IMR-90 (cell line): ENCODE measurements around the gene ACP4. TPM values are rescaled to one million over a fixed set of nuclear protein-coding genes. Genes with fewer than 3 reads are reported as not detected.

ENCODE experiments used
- ATAC-seq: fragments of 200-7000 bp; cut with Tn5 transposase; 2 replicates; pipeline ENCODE4 v1.9.1; 2020; ENCODE audit warnings: low read depth, mild to moderate bottlenecking, moderate library complexity
- BruUV-seq: library from RNA; stranded (reverse); fragments of 400-500 nt; replicated peaks from 2 replicates; lab custom pipeline; 2021; lab: Mats Ljungman, UMichigan
- CTCF ChIA-PET: fragments of 300-600 bp; formaldehyde crosslinking; extraction: SDS; loops from one replicate; lab custom pipeline; 2021; ENCODE audit warnings: antibody characterized with exemption; lab: Yijun Ruan, JAX
- POLR2A ChIA-PET: fragments of 300-600 bp; sonication (Branson Sonifier 250); formaldehyde crosslinking; loops from one replicate; lab custom pipeline; 2022; ENCODE audit warnings: antibody characterized with exemption; ENCODE audit not compliant: unreplicated experiment; lab: Charles Lee
- DNase-seq: peaks from one replicate; pipeline ENCODE4 v3.0.0; 2013
- H2AFZ ChIP-seq: replicated peaks from 2 replicates; pipeline ENCODE3; 2013; ENCODE audit warnings: low read length, mild to moderate bottlenecking; ENCODE audit not compliant: poor library complexity
- H2AK5ac ChIP-seq: 2 replicates; pipeline ENCODE4 v1.6.1; 2013; ENCODE audit warnings: low read depth, low read length, inconsistent platforms
- H2AK9ac ChIP-seq: replicated peaks from 2 replicates; pipeline ENCODE3; 2013; ENCODE audit warnings: mild to moderate bottlenecking, low read depth, low read length, moderate library complexity; ENCODE audit not compliant: poor library complexity
- H2BK120ac ChIP-seq: 2 replicates; pipeline ENCODE4 v1.6.1; 2013; ENCODE audit warnings: low read depth, low read length, inconsistent platforms
- H2BK15ac ChIP-seq: 3 replicates; pipeline ENCODE4 v1.6.1; 2013; ENCODE audit warnings: low read depth, low read length, inconsistent platforms
- H2BK20ac ChIP-seq: 2 replicates; pipeline ENCODE4 v1.6.1; 2013; ENCODE audit warnings: low read depth, mild to moderate bottlenecking, inconsistent platforms, low read length, moderate library complexity
- H2BK5ac ChIP-seq: 2 replicates; pipeline ENCODE4 v1.6.1; 2013; ENCODE audit warnings: mild to moderate bottlenecking, low read depth, low read length, inconsistent platforms; ENCODE audit not compliant: poor library complexity, severe bottlenecking
- H3K14ac ChIP-seq: replicated peaks from 2 replicates; pipeline ENCODE4 v1.6.1; 2013; ENCODE audit warnings: low read depth, low read length, inconsistent platforms
- H3K18ac ChIP-seq: 2 replicates; pipeline ENCODE4 v1.6.1; 2013; ENCODE audit warnings: low read depth, low read length, control low read depth
- H3K23ac ChIP-seq: 2 replicates; pipeline ENCODE4 v1.6.1; 2013; ENCODE audit warnings: low read depth, low read length, inconsistent platforms
- H3K27ac ChIP-seq: 2 replicates; pipeline ENCODE4 v1.5.1; 2013; ENCODE audit warnings: mild to moderate bottlenecking, control low read depth, low read length; ENCODE audit not compliant: insufficient read depth
- H3K27me3 ChIP-seq: 2 replicates; pipeline ENCODE4 v1.6.1; 2013; ENCODE audit warnings: low read length; ENCODE audit not compliant: control insufficient read depth, insufficient read depth
- H3K36me3 ChIP-seq: 2 replicates; pipeline ENCODE4 v1.6.1; 2013; ENCODE audit warnings: low read length, mixed read lengths; ENCODE audit not compliant: control insufficient read depth, insufficient read depth
- H3K4ac ChIP-seq: 2 replicates; pipeline ENCODE4 v1.6.1; 2013; ENCODE audit warnings: low read depth, low read length, inconsistent platforms
- H3K4me1 ChIP-seq: 2 replicates; pipeline ENCODE4 v1.6.1; 2013; ENCODE audit warnings: low read length, mixed read lengths; ENCODE audit not compliant: control insufficient read depth, insufficient read depth
- H3K4me2 ChIP-seq: 2 replicates; pipeline ENCODE4 v1.6.1; 2013; ENCODE audit warnings: low read depth, mild to moderate bottlenecking, control low read depth, low read length, moderate library complexity
- H3K4me3 ChIP-seq: 2 replicates; pipeline ENCODE4 v1.5.1; 2013; ENCODE audit warnings: low read depth, mild to moderate bottlenecking, control low read depth, low read length, moderate library complexity; ENCODE audit not compliant: insufficient read depth
- H3K56ac ChIP-seq: 2 replicates; pipeline ENCODE4 v1.6.1; 2013; ENCODE audit warnings: low read length, inconsistent platforms; ENCODE audit not compliant: insufficient read depth; ENCODE audit errors: extremely low read depth
- H3K79me1 ChIP-seq, 2 experiments: 2 replicates each; pipeline ENCODE4 v1.6.1; 2013; ENCODE audit warnings: low read length in 2 of 2, inconsistent platforms in 1 of 2, low read depth in 1 of 2
- H3K9ac ChIP-seq: 2 replicates; pipeline ENCODE4 v1.6.1; 2013; ENCODE audit warnings: low read depth, low read length, control low read depth
- H3K9me1 ChIP-seq: 2 replicates; pipeline ENCODE4 v1.6.1; 2013; ENCODE audit warnings: low read length, inconsistent platforms; ENCODE audit not compliant: insufficient read depth
- H3K9me3 ChIP-seq: 2 replicates; pipeline ENCODE4 v1.6.1; 2013; ENCODE audit warnings: low read length; ENCODE audit not compliant: control insufficient read depth, insufficient read depth
- H4K20me1 ChIP-seq: 2 replicates; pipeline ENCODE4 v1.6.1; 2013; ENCODE audit warnings: low read length, inconsistent platforms; ENCODE audit not compliant: insufficient read depth
- H4K5ac ChIP-seq: 2 replicates; pipeline ENCODE4 v1.6.1; 2013; ENCODE audit warnings: mild to moderate bottlenecking, low read depth, low read length, control low read depth
- H4K8ac ChIP-seq, 2 experiments: 2 replicates each; pipeline ENCODE4 v1.6.1; 2013; ENCODE audit warnings: low read depth in 2 of 2, low read length in 2 of 2, control low read depth in 1 of 2, inconsistent platforms in 1 of 2
- H4K91ac ChIP-seq: 2 replicates; pipeline ENCODE4 v1.6.1; 2013; ENCODE audit warnings: low read depth, low read length, inconsistent platforms; ENCODE audit not compliant: insufficient read depth
- BHLHE40 ChIP-seq: fragments of 150-350 bp; IDR thresholded peaks from 2 replicates; pipeline ENCODE4 v1.6.1; 2016; ENCODE audit warnings: mild to moderate bottlenecking, low read depth, low read length
- CEBPB ChIP-seq: IDR thresholded peaks from 2 replicates; pipeline ENCODE4 v1.6.1; 2012; ENCODE audit warnings: low read depth, low read length, improper control_type of control experiment
- CTCF ChIP-seq: conservative IDR thresholded peaks from 2 replicates; pipeline ENCODE4 v1.5.1; 2012; ENCODE audit warnings: mild to moderate bottlenecking, low read depth, low read length, improper control_type of control experiment
- FOS ChIP-seq: fragments of 150-350 bp; IDR thresholded peaks from 2 replicates; pipeline ENCODE4 v1.6.1; 2016; ENCODE audit warnings: low read depth, low read length
- MXI1 ChIP-seq: IDR thresholded peaks from 2 replicates; pipeline ENCODE4 v1.6.1; 2012; ENCODE audit warnings: low read depth, mild to moderate bottlenecking, low read length, moderate library complexity, borderline replicate concordance
- NFE2L2 ChIP-seq: fragments of 150-350 bp; IDR thresholded peaks from 2 replicates; pipeline ENCODE4 v1.6.1; 2016; ENCODE audit warnings: low read depth, mild to moderate bottlenecking, low read length
- RAD21 ChIP-seq: IDR thresholded peaks from 2 replicates; pipeline ENCODE4 v1.6.1; 2012; ENCODE audit warnings: low read length, improper control_type of control experiment
- RFX5 ChIP-seq: IDR thresholded peaks from 2 replicates; pipeline ENCODE4 v1.8.0; 2012; ENCODE audit warnings: low read depth, mild to moderate bottlenecking, low read length, moderate library complexity
- SMC3 ChIP-seq: fragments of 150-350 bp; IDR thresholded peaks from 2 replicates; pipeline ENCODE4 v1.6.1; 2016; ENCODE audit warnings: low read depth, mild to moderate bottlenecking, antibody characterized with exemption, low read length, moderate library complexity
- USF2 ChIP-seq: fragments of 150-350 bp; IDR thresholded peaks from 2 replicates; pipeline ENCODE4 v1.6.1; 2017; ENCODE audit warnings: mild to moderate bottlenecking, antibody characterized with exemption, low read length, low read depth
- WGBS, 2 experiments: methylation state at CpG; one replicate each; pipeline versions ENCODE4 v1.1.5 to v1.1.7; 2013; ENCODE audit warnings: missing lambda C conversion rate in 2 of 2; ENCODE audit not compliant: insufficient read length in 1 of 2; ENCODE audit errors: extremely low coverage in 2 of 2; 5-methylcytosine and 5-hydroxymethylcytosine counted together
- dilution Hi-C: fragments of 300-500 bp; cut with HindIII; formaldehyde crosslinking; loops from one replicate; pipeline ENCODE4 v1.14.3; 2018; ENCODE audit warnings: low sequenced_read_pairs; ENCODE audit not compliant: unreplicated experiment
- in situ Hi-C: fragments of 300-500 bp; cut with MboI; formaldehyde crosslinking; loops from 3 replicates; pipeline ENCODE4 v1.14.3; 2019; ENCODE audit warnings: low sequenced_read_pairs, inconsistent platforms, mixed read lengths
- intact Hi-C: fragments of 100-400 bp; cut with micrococcal nuclease; formaldehyde crosslinking; loops from 2 replicates; pipeline ENCODE4 v1.10.0; 2022
- polyA plus RNA-seq, 3 experiments: library from polyadenylated mRNA; depleted of rRNA; stranded (reverse); fragments of >200 nt; gene quantifications; 2 replicates each; pipeline ENCODE4 v1.2.3, GENCODE V29; 2012; ENCODE audit warnings: low replicate concordance in 1 of 3
- total RNA-seq: library from RNA; depleted of rRNA; stranded (reverse); fragments of >200 nt; gene quantifications from 2 replicates; pipeline ENCODE4 v1.2.3, GENCODE V29; 2012
- TF ChIP-seq, protein P1 (sequence below): fragments of 150-350 bp; IDR thresholded peaks from 2 replicates; pipeline ENCODE4 v1.6.1; 2016; ENCODE audit warnings: low read depth, mild to moderate bottlenecking, low read length, moderate library complexity, borderline replicate concordance

ACP4 gene
- total and polyA plus RNA-seq, 2 of the 4 experiments (the other 2 are of a cell fraction) = not detected

DNA sequence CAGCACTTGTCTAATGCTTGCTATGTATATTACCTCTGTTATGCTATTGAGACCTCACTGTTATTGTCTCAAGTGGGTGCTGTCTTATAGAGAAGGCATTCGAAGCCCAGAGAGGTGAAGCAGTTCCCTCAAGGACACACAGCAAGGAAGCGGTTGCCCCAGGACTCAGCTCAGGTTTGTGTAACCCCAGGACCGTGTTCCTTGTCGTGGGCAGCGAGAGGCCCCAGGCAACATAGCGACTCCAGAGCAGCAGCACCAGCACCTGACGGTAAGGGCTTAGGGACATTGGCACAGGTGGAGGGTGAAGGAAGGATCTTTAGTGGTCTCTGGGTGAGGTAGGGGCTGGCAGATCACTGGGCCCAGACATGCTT lies 40.8 kb downstream of the ACP4 start:
- in situ Hi-C loops = no loop called here

More for the DNA sequence above, 40.8 kb downstream of the ACP4 start:
- Histone ChIP-seq H4K5ac (no peak overlapping the region), H3K4ac (no peak overlapping the region), H2BK20ac (no peak overlapping the region), H4K20me1 (no peaks in the 10 kb centered on the region), H3K79me1 (no peaks in the 10 kb centered on the region), H2BK15ac (no peak overlapping the region), H2BK5ac (no peak overlapping the region), H3K4me2 (no peak overlapping the region), H2AK9ac (no peak overlapping the region), H4K8ac (no peak overlapping the region), H3K23ac (no peak overlapping the region), H3K14ac (no peak overlapping the region), H2AFZ (no peak overlapping the region), H4K91ac (no peak overlapping the region), H2AK5ac (no peak overlapping the region), H3K4me1 (no peaks in the 10 kb centered on the region), H3K18ac (no peak overlapping the region), H3K56ac (no peak overlapping the region), H3K27me3 (peaks cover 1% of the 10 kb centered on the region; the same call in 1 of the 2 replicates), H3K9me3 (no peaks in the 10 kb centered on the region), H3K9ac (no peak overlapping the region), H3K36me3 (no peaks in the 10 kb centered on the region), H3K27ac (no peak overlapping the region), H2BK120ac (no peak overlapping the region), H3K9me1 (no peaks in the 10 kb centered on the region), H3K4me3 (no peak overlapping the region)
- POLR2A ChIA-PET = no interaction called here
- no TSS peak for BruUV-seq
- CTCF ChIA-PET = no interaction called here
- TF ChIP-seq SMC3 (no peak), MXI1 (no peak), BHLHE40 (no peak), FOS (no peak), USF2 (no peak), RAD21 (no peak), CTCF (no peak), RFX5 (no peak), NFE2L2 (no peak), CEBPB (no peak)
- TF ChIP-seq, protein P1, sequence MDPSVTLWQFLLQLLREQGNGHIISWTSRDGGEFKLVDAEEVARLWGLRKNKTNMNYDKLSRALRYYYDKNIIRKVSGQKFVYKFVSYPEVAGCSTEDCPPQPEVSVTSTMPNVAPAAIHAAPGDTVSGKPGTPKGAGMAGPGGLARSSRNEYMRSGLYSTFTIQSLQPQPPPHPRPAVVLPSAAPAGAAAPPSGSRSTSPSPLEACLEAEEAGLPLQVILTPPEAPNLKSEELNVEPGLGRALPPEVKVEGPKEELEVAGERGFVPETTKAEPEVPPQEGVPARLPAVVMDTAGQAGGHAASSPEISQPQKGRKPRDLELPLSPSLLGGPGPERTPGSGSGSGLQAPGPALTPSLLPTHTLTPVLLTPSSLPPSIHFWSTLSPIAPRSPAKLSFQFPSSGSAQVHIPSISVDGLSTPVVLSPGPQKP = no peak
- ATAC-seq = no peak
- no peak for DNase-seq
- intact Hi-C loops (no loop called here), dilution Hi-C loops (no loop called here)
- WGBS, 2 experiments = 49% methylated on average over 4 of the region's 7 CpGs; no CpG with 5 or more reads in 1 of the 2 experiments
